MM.1S (cell line): ENCODE results near the gene EFEMP1.

ENCODE experiments used
- CTCF ChIP-seq: fragments of 300-600 bp; sonication (generic); IDR thresholded peaks from 2 replicates; pipeline ENCODE4 v1.5.1; 2016; ENCODE audit warnings: antibody characterized with exemption, low read length, mixed read lengths
- EZH2 ChIP-seq: fragments of 300-600 bp; sonication (generic); optimal IDR thresholded peaks from 2 replicates; pipeline ENCODE3; 2017; ENCODE audit warnings: low read depth, mild to moderate bottlenecking, antibody characterized with exemption, low read length, mixed read lengths
- EZH2phosphoT487 ChIP-seq: fragments of 300-600 bp; sonication (generic); IDR thresholded peaks from 2 replicates; pipeline ENCODE4 v1.6.1; 2018; ENCODE audit warnings: antibody characterized with exemption, low read length

GRCh38 chr2:55932843-55933242 lies 9.3 kb upstream of the EFEMP1 start:
- TF ChIP-seq CTCF, result no peak
- TF ChIP-seq EZH2, result no peak
- no peak for TF ChIP-seq EZH2phosphoT487
